IPS DF 6.9 (cell line): ENCODE data around the gene COTL1.

Source experiments
- DNase-seq: peaks from one replicate; pipeline ENCODE4 v3.0.0-alpha.2; 2013; ENCODE audit warnings: low read depth, low spot score
- H3K27ac ChIP-seq: one replicate; pipeline ENCODE4 v1.5.1; 2013; ENCODE audit warnings: low read length, control low read depth
- H3K27me3 ChIP-seq: 2 replicates; pipeline ENCODE4 v1.6.1; 2013; ENCODE audit warnings: mild to moderate bottlenecking, low read length; ENCODE audit not compliant: control insufficient read depth, insufficient read depth
- H3K36me3 ChIP-seq: 2 replicates; pipeline ENCODE4 v1.6.1; 2013; ENCODE audit warnings: low read length; ENCODE audit not compliant: control insufficient read depth, insufficient read depth
- H3K4me1 ChIP-seq: 2 replicates; pipeline ENCODE4 v1.6.1; 2013; ENCODE audit warnings: low read length; ENCODE audit not compliant: control insufficient read depth, insufficient read depth
- H3K4me3 ChIP-seq: 2 replicates; pipeline ENCODE4 v1.5.1; 2013; ENCODE audit warnings: mild to moderate bottlenecking, low read length
- H3K9me3 ChIP-seq: 2 replicates; pipeline ENCODE4 v1.6.1; 2013; ENCODE audit warnings: low read length, inconsistent platforms; ENCODE audit not compliant: control insufficient read depth, insufficient read depth
- WGBS: extraction: QIAGEN DNeasy Blood & Tissue Kit; methylation state at CpG from one replicate; pipeline ENCODE4 v1.1.7; 2013; ENCODE audit warnings: mixed read lengths, missing lambda C conversion rate; ENCODE audit not compliant: insufficient read length, insufficient coverage; 5-methylcytosine and 5-hydroxymethylcytosine counted together

COTL1 gene

GRCh38 chr16:84597931-84598351, 19.9 kb downstream of the COTL1 start:
- Histone ChIP-seq H3K4me1 (peaks cover 3% of the 10 kb centered on the region), H3K9me3 (no peaks in the 10 kb centered on the region), H3K27me3 (no peaks in the 10 kb centered on the region), H3K4me3 (no peak overlapping the region), H3K27ac (no peak overlapping the region), H3K36me3 (no peaks in the 10 kb centered on the region)
- DNase-seq: no peak
- WGBS: no CpG with 5 or more reads among the region's 8 CpGs

GRCh38 chr16:84597528-84597896, 20.4 kb downstream of the COTL1 start:
- Histone ChIP-seq H3K4me1 (peaks cover 3% of the 10 kb centered on the region), H3K9me3 (no peaks in the 10 kb centered on the region), H3K36me3 (no peaks in the 10 kb centered on the region), H3K27ac (no peak overlapping the region), H3K4me3 (no peak overlapping the region), H3K27me3 (no peaks in the 10 kb centered on the region)
- DNase-seq: no peak
- no CpG with 5 or more reads among the region's 6 CpGs for WGBS

- Histone ChIP-seq H3K27me3 (no peaks in the 10 kb centered on the region), H3K4me1 (peaks cover 3% of the 10 kb centered on the region), H3K4me3 (no peak overlapping the region), H3K9me3 (no peaks in the 10 kb centered on the region), H3K27ac (no peak overlapping the region), H3K36me3 (no peaks in the 10 kb centered on the region)
- no peak for DNase-seq
- no CpG with 5 or more reads among the region's 14 CpGs for WGBS
These were observed 20.9 kb downstream of the COTL1 start for GRCh38 chr16:84596801-84597527.

GRCh38 chr16:84596161-84596560, 21.7 kb downstream of the COTL1 start:
- peaks cover 3% of the 10 kb centered on the region for H3K4me1 ChIP-seq
- no peak for DNase-seq
- no peak overlapping the region for H3K4me3 ChIP-seq
- no peaks in the 10 kb centered on the region for H3K36me3 ChIP-seq
- no peaks in the 10 kb centered on the region for H3K27me3 ChIP-seq
- no peak overlapping the region for H3K27ac ChIP-seq
- H3K9me3 ChIP-seq: no peaks in the 10 kb centered on the region

GRCh38 chr16:84595052-84595481, 22.8 kb downstream of the COTL1 start:
- Histone ChIP-seq H3K27me3 (no peaks in the 10 kb centered on the region), H3K4me3 (no peak overlapping the region), H3K9me3 (no peaks in the 10 kb centered on the region), H3K4me1 (peaks cover 3% of the 10 kb centered on the region), H3K27ac (no peak overlapping the region), H3K36me3 (peaks cover 2% of the 10 kb centered on the region; the same call in 1 of the 2 replicates)
- DNase-seq: no peak
- no CpG with 5 or more reads among the region's 15 CpGs for WGBS

GRCh38 chr16:84594725-84595038, 23.2 kb downstream of the COTL1 start:
- WGBS: no CpG with 5 or more reads among the region's 9 CpGs
- peaks cover 6% of the 10 kb centered on the region for H3K36me3 ChIP-seq
- peaks cover 3% of the 10 kb centered on the region for H3K4me1 ChIP-seq
- DNase-seq: no peak
- no peak overlapping the region for H3K27ac ChIP-seq
- H3K27me3 ChIP-seq: no peaks in the 10 kb centered on the region
- H3K4me3 ChIP-seq: no peak overlapping the region
- H3K9me3 ChIP-seq: no peaks in the 10 kb centered on the region

GRCh38 chr16:84593825-84594724, 23.8 kb downstream of the COTL1 start:
- Histone ChIP-seq H3K4me1 (peaks cover 2% of the 10 kb centered on the region), H3K36me3 (peaks cover 7% of the 10 kb centered on the region), H3K9me3 (no peaks in the 10 kb centered on the region), H3K27ac (no peak overlapping the region), H3K4me3 (no peak overlapping the region), H3K27me3 (no peaks in the 10 kb centered on the region)
- DNase-seq: no peak
- WGBS: no CpG with 5 or more reads among the region's 23 CpGs

GRCh38 chr16:84592718-84593117, 25.2 kb downstream of the COTL1 start:
- DNase-seq: no peak
- peaks cover 2% of the 10 kb centered on the region; the same call in 1 of the 2 replicates for H3K4me1 ChIP-seq
- no peak overlapping the region for H3K27ac ChIP-seq
- no peaks in the 10 kb centered on the region for H3K27me3 ChIP-seq
- peaks cover 7% of the 10 kb centered on the region for H3K36me3 ChIP-seq
- no CpG with 5 or more reads among the region's 11 CpGs for WGBS
- no peak overlapping the region for H3K4me3 ChIP-seq
- no peaks in the 10 kb centered on the region for H3K9me3 ChIP-seq

- H3K9me3 ChIP-seq: no peaks in the 10 kb centered on the region
- H3K4me1 ChIP-seq: peaks cover 1% of the 10 kb centered on the region; the same call in 1 of the 2 replicates
- H3K4me3 ChIP-seq: no peak overlapping the region
- H3K27me3 ChIP-seq: no peaks in the 10 kb centered on the region
- peaks cover 7% of the 10 kb centered on the region for H3K36me3 ChIP-seq
- no peak overlapping the region for H3K27ac ChIP-seq
- DNase-seq: no peak
- no CpG with 5 or more reads among the region's 24 CpGs for WGBS
These were observed 27.7 kb downstream of the COTL1 start for GRCh38 chr16:84589975-84590719.

GRCh38 chr16:84588991-84589390, 28.9 kb downstream of the COTL1 start:
- no CpG with 5 or more reads among the region's 8 CpGs for WGBS
- no peaks in the 10 kb centered on the region; the same call in 1 of the 2 replicates for H3K4me1 ChIP-seq

More at GRCh38 chr16:84588991-84589390, 28.9 kb downstream of the COTL1 start:
- Histone ChIP-seq H3K27me3 (no peaks in the 10 kb centered on the region), H3K36me3 (peaks cover 8% of the 10 kb centered on the region), H3K4me3 (no peak overlapping the region), H3K27ac (no peak overlapping the region), H3K9me3 (no peaks in the 10 kb centered on the region)
- DNase-seq: no peak
